CD1c-positive myeloid dendritic cell (primary cell): Measurements from ENCODE around the gene NAA80.
A peak's percentile ranks its signal among the peaks of the same experiment; 100 is the strongest.

Source experiments
- DNase-seq: peaks from one replicate; pipeline ENCODE4 v3.0.0-alpha.2; 2016; ENCODE audit errors: extremely low spot score

NAA80 gene

GRCh38 chr3:50327943-50328691, 28.9 kb upstream of the NAA80 start, which contains the start of gene TUSC2:
Gene TUSC2 (minus strand): TSS chr3:50328223. CDS start chr3:50328099, 124 bp downstream.
- DNase-seq, result peak; percentile 98

GRCh38 chr3:50327129-50327528, 27.9 kb upstream of the NAA80 start:
- DNase-seq, result no peak

- no peak for DNase-seq
Measured at GRCh38 chr3:50326182-50326541, 27.0 kb upstream of the NAA80 start.

- DNase-seq, result peak; percentile 36
Measured at GRCh38 chr3:50325497-50326181, 26.4 kb upstream of the NAA80 start.

- no peak for DNase-seq
Measured at GRCh38 chr3:50325113-50325480, 25.9 kb upstream of the NAA80 start.

GRCh38 chr3:50324351-50325112, 25.3 kb upstream of the NAA80 start:
- peak; percentile 64 for DNase-seq

- peak; percentile 32 for DNase-seq
Measured at GRCh38 chr3:50323614-50324199, 24.5 kb upstream of the NAA80 start.

- DNase-seq, result peak; percentile 55
Measured at GRCh38 chr3:50323092-50323600, 23.9 kb upstream of the NAA80 start.

- DNase-seq, result no peak
Measured at GRCh38 chr3:50322386-50323091, 23.3 kb upstream of the NAA80 start, which contains the start of gene HYAL2. Gene HYAL2 (minus strand): TSS chr3:50322745. CDS start chr3:50320489, 2,256 bp downstream.

- DNase-seq, result no peak
Measured at GRCh38 chr3:50322115-50322385, 22.8 kb upstream of the NAA80 start.

GRCh38 chr3:50321336-50322114, 22.3 kb upstream of the NAA80 start:
- peak; percentile 87 for DNase-seq

- peak; percentile 74 for DNase-seq
Measured at GRCh38 chr3:50320853-50321335, 21.7 kb upstream of the NAA80 start.

- no peak for DNase-seq
Measured at GRCh38 chr3:50319894-50320625, 20.9 kb upstream of the NAA80 start.

GRCh38 chr3:50319181-50319893, 20.1 kb upstream of the NAA80 start:
- no peak for DNase-seq

- peak; percentile 51 for DNase-seq
Measured at GRCh38 chr3:50318615-50319014, 19.4 kb upstream of the NAA80 start.

GRCh38 chr3:50318163-50318562, 19.0 kb upstream of the NAA80 start:
- no peak for DNase-seq

- DNase-seq, result no peak
Measured at GRCh38 chr3:50317300-50317699, 18.1 kb upstream of the NAA80 start.

- DNase-seq, result no peak
Measured at GRCh38 chr3:50316657-50317242, 17.5 kb upstream of the NAA80 start.

- DNase-seq, result no peak
Measured at GRCh38 chr3:50314816-50315215, 15.6 kb upstream of the NAA80 start.
